Astrocyte of the cerebellum (primary cell): ENCODE data around the gene MGAT5.

Source experiments
- DNase-seq: peaks from one replicate; pipeline ENCODE4 v3.0.0-alpha.2; 2011; ENCODE audit warnings: low read depth
- H3K4me3 ChIP-seq: 2 replicates; pipeline ENCODE4 v1.5.1; 2011; ENCODE audit warnings: mild to moderate bottlenecking, low read depth, low read length, moderate library complexity
- in situ Hi-C: cut with HindIII; loops from 2 replicates; pipeline ENCODE4 v1.10.0; 2017; ENCODE audit warnings: low sequenced_read_pairs
- TF ChIP-seq, protein P1 (sequence below): IDR thresholded peaks from 2 replicates; pipeline ENCODE4 v1.5.1; 2012; ENCODE audit warnings: low read length, low read depth, moderate library complexity, mild to moderate bottlenecking; ENCODE audit errors: missing control alignments

The MGAT5 gene

DNA sequence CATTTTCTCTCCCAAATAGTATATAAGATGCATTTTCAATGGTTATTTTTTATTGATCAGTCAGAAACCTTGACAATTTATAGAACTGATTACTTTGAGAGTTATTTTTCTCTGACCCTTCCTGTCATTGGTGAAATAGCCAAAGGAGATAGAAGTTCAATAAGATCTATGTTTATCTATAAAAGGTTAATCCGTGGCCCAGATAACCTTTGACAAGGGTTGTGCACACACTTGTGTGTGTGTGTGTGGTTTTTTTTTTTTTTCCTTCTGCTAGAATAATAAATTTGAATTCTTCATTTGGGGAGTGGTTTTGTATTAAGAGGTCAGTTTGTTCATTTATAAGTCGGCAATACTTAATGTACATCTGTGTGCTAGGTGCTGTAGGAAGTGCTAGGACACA lies 160.0 kb downstream of the MGAT5 start:
- H3K4me3 ChIP-seq: no peak overlapping the region
- TF ChIP-seq, protein P1, sequence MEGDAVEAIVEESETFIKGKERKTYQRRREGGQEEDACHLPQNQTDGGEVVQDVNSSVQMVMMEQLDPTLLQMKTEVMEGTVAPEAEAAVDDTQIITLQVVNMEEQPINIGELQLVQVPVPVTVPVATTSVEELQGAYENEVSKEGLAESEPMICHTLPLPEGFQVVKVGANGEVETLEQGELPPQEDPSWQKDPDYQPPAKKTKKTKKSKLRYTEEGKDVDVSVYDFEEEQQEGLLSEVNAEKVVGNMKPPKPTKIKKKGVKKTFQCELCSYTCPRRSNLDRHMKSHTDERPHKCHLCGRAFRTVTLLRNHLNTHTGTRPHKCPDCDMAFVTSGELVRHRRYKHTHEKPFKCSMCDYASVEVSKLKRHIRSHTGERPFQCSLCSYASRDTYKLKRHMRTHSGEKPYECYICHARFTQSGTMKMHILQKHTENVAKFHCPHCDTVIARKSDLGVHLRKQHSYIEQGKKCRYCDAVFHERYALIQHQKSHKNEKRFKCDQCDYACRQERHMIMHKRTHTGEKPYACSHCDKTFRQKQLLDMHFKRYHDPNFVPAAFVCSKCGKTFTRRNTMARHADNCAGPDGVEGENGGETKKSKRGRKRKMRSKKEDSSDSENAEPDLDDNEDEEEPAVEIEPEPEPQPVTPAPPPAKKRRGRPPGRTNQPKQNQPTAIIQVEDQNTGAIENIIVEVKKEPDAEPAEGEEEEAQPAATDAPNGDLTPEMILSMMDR: no peak
- in situ Hi-C loops: no loop called here
- DNase-seq: no peak

DNA sequence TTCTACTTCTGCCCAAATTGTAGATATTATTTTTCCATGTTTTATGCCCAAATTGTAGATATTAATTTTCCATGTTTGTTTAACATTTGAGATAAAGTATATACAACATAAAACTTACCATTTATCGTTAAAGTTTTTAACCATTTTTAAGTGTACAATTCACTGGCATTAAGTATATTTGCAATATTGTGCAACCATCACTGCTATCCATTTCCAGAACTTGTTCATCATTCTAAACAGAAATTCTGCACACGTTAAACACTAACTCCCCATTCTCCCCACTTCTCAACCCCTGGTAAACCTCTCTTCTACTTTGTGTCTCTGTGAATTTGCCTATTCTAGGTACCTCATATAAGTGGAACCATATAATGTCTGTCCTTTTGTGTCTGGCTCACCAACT lies 162.1 kb downstream of the MGAT5 start:
- no peak for DNase-seq
- in situ Hi-C loops: no loop called here
- TF ChIP-seq, protein P1: no peak

DNA sequence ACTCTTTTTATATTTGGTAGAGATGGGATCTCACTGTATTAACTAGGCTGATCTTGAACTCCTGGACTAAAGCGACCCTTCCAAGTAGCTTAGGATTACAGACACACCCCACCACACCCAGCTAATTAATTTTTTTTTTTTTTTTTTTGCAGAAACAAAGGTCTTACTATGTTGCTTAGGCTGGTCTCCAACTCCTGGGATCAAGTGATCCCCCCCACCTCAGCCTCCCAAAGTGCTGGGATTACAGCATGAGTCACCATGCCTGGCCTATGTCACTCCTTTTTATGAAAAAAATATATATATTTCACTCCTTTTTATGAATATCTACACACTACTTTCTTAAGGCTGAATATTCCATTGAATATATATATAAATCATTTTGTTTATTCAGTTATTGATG lies 162.8 kb downstream of the MGAT5 start:
- DNase-seq: no peak
- in situ Hi-C loops: no loop called here
- H3K4me3 ChIP-seq: no peak overlapping the region
- TF ChIP-seq, protein P1: no peak

More for the DNA sequence above, 162.1 kb downstream of the MGAT5 start:
- H3K4me3 ChIP-seq: no peak overlapping the region

DNA sequence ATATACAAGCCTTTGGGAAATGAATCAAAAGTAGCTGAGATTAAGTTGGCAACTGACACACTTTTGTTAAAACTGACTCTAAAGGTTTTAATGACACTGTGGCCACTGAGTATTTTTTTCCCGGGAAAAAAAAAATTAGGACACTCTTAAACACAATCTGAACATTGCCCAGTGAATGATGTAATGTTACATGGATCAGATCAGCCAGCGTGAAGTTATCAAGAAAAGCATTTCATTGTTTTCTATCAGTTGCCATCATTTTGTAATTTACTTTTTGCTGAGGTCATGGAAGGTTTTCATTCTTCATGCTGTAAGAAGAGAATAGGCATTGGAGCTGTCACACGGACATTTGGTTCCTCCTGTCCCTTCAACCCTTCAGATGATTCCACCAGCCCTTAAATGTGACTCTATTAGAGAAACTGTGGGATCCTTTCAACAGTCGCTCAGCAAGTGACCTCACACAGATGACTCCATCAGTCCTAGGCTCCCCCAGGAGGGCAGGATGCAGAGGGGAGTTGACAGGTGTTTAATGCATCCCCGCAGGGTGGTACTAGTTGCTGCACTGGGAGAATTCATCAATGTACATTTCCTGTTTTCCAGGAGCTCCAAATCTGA lies 164.2 kb downstream of the MGAT5 start:
- in situ Hi-C loops: no loop called here
- H3K4me3 ChIP-seq: no peak overlapping the region
- TF ChIP-seq, protein P1: no peak
- no peak for DNase-seq

DNA sequence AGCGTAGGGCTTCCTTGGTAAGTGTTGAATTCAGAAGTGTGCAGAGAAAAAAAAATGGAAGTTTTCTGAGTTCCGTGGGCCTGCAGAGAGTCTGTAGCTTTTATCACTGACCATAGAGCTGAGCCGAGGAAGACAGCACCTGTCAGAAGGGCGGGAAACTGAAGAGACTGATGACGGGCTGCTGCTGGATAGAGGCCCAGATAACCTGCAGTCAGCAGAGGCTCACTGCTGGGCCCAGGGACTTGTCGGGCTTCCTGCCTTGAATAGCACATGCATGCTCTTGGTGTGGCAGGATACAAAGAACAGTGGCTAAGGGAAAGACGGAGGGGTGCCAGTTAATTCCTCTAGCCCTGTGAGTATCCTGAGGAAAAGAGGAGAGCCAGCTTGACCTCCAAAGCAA lies 166.4 kb downstream of the MGAT5 start:
- no peak overlapping the region for H3K4me3 ChIP-seq
- DNase-seq: no peak
- TF ChIP-seq, protein P1: no peak
- in situ Hi-C loops: no loop called here

DNA sequence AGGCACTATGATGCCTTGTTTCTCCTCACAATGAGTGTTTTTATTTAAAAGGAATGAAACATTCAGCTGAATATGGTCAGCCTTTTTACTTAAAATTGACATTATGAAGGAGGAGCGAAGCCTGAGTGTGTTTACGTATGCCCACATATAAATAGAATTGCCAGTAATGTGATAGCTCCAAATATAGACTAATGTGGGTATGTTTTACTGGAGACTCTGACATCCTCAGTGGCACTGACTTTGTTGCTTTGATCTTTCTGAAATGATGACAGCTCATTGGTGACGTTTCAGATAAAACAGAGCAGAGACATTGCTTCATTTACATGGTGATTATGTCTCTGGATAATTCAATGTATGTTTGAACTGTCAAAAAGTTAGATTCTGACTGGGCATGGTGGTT lies 167.0 kb downstream of the MGAT5 start:
- in situ Hi-C loops: no loop called here
- no peak for DNase-seq
- TF ChIP-seq, protein P1: no peak
- H3K4me3 ChIP-seq: no peak overlapping the region
